ENCODE measurements around the gene KATNAL1. TPM values are rescaled to one million over a fixed set of nuclear protein-coding genes. Genes with fewer than 3 reads are reported as not detected.

Gene KATNAL1
- total RNA-seq, 3 donors from 2014 or later = 3.3 to 5.2 (median 4.0) TPM

DNA sequence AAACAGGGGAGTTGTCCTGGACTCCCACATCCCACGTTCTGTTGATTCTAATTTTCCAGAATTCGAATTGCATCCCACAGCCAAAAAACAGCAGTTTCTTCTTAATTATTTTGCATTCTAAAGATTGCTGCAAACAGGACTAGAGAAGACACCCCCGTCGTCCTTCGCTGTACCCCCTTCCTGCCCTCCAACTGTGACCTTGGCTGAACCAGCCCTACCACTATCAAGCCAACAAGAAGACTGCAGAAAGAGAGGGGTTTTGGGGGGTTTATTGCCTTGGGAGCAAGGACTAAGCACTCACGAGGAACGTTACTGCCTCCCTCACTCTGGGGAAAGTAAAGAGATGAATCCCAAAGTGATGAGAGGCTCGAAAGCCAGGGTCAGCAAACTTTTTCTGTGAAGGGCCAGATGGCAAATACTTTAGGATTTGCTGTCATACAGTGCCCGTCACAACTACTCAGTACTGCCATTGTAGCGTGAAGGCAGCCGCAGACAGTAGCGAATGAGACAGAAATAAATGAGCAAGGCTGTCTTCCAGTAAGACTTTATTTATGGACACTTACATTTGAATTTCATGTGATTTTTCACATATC is 32.5 kb upstream of the KATNAL1 start:
- no peak for DNase-seq
- peaks cover 8% of the 10 kb centered on the region for H3K36me3 Mint-ChIP-seq (ENCODE audit: insufficient read depth)
- no peak for ATAC-seq
- no peaks in the 10 kb centered on the region for H3K27me3 Mint-ChIP-seq (ENCODE audit: low read depth)
- H3K4me1 Mint-ChIP-seq (ENCODE audit: low read depth) = peaks cover 13% of the 10 kb centered on the region
- H3K9me3 Mint-ChIP-seq = no peaks in the 10 kb centered on the region
- H3K4me3 Mint-ChIP-seq = no peak overlapping the region

DNA sequence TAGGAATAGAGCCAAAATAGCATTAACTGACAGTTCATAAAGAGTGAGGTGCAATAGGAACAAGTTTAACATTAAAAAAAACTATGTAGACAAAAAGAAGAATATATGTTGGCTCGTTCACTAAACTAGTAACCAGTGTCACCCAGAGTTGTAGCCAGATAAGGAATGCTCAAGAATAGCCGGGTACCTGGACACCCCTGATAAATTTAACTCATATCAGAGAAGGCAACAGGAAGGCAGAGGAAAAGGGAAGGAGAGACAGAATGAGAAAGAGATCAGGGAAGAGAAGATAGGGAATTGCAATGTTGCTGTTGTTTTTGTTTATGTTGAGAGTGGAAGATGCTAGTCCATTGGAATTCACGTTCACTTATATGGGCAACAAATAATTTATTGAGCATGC is 31.6 kb upstream of the KATNAL1 start:
- DNase-seq = no peak
- H3K9me3 Mint-ChIP-seq = no peaks in the 10 kb centered on the region
- H3K36me3 Mint-ChIP-seq (ENCODE audit: insufficient read depth) = peaks cover 8% of the 10 kb centered on the region
- H3K4me1 Mint-ChIP-seq (ENCODE audit: low read depth) = peaks cover 11% of the 10 kb centered on the region
- no peak for ATAC-seq
- H3K4me3 Mint-ChIP-seq = no peak overlapping the region
- no peaks in the 10 kb centered on the region for H3K27me3 Mint-ChIP-seq (ENCODE audit: low read depth)

DNA sequence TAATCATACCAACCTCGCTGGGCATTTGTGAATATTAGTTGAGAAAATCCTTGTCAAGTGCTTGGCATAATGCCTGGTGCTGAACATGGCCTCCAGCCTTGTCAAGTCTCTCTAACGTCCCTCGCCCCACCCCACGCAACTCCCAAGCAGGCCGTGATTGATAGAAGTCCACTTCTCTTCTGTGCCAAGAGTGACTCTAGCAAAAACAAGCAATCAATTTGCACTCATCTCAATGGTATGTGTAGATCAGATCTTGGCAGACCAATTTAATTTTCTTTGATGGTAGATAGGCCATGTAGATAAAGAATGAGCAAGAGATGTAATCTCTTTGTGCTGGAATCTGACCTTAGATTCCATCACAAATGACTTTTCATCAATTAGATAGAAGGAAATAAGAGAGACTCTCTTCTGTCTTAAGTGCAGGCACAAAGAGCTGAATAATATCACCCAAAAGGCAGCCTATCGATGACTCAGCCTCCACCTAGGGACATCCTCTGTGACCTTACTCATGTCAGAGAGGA is 31.0 kb upstream of the KATNAL1 start:
- H3K4me3 Mint-ChIP-seq = no peak overlapping the region
- ATAC-seq = no peak
- peaks cover 9% of the 10 kb centered on the region for H3K4me1 Mint-ChIP-seq (ENCODE audit: low read depth)
- peaks cover 8% of the 10 kb centered on the region for H3K36me3 Mint-ChIP-seq (ENCODE audit: insufficient read depth)
- H3K27me3 Mint-ChIP-seq (ENCODE audit: low read depth) = no peaks in the 10 kb centered on the region
- H3K9me3 Mint-ChIP-seq = no peaks in the 10 kb centered on the region
- no peak for DNase-seq

DNA sequence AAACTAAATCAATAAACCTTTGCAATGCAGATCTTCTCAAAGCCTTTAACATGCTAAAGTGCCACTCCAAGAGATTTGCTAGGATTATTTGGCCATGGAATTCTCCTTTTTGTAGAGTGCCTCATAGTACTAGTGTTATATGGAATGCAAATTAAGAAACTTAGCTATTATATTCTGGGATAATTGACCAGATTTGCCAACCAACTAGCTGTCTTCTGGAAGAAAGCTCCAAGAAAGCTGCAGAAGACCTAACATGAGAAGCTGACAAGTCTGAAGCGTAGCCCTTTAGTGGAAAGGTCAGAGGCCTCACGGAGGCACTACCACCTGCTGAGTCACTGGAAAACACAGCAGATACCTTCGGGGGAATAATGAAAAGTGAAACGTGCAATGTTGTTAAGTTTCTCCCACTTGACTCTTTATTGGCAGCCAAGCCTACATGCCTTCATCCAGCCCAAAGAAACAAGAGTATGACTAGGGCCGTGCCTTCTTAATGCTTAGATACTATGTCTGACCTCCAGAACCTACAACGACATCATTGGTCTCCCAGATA is 29.8 kb upstream of the KATNAL1 start:
- peaks cover 8% of the 10 kb centered on the region for H3K4me1 Mint-ChIP-seq (ENCODE audit: low read depth)
- no peak for ATAC-seq
- H3K36me3 Mint-ChIP-seq (ENCODE audit: insufficient read depth) = peaks cover 3% of the 10 kb centered on the region
- no peaks in the 10 kb centered on the region for H3K9me3 Mint-ChIP-seq
- H3K4me3 Mint-ChIP-seq = no peak overlapping the region
- no peak for DNase-seq
- no peaks in the 10 kb centered on the region for H3K27me3 Mint-ChIP-seq (ENCODE audit: low read depth)

DNA sequence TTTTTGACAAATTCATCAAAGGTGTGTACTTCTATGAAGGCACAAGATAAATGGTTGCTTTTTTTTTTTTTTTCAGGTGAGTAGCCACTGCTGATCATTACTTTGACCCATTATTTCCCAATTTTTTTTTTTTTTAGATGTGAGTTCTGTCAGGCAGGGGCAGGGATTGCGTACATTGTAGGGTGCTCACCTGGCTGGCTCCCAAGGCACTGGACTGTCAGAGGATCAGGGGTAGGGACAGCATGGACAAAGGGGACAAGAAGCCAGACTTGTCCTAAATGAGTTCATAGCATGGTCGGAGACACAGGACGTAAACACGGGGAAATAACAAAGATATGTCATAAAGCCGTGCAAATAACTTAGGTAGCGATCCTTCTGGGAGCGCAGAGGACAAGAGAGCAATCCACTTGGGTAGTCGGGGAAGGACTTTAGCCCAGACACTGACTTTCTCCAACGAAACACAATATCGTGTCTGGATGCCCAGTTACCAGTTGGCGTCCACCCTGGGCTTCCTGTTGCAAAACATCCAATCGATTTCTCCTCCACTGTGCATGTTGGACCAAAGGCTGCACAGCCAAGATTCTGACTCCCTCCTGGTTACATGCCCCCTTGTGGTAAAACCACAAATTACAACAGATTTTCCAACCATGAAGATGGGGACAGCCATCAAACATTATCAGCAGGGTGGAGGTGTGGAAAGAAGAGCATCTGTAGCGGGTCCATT is 27.5 kb upstream of the KATNAL1 start:
- Mint-ChIP-seq H3K4me3 (no peak overlapping the region), H3K4me1 (ENCODE audit: low read depth) (peaks cover 8% of the 10 kb centered on the region), H3K9me3 (no peaks in the 10 kb centered on the region), H3K36me3 (ENCODE audit: insufficient read depth) (peaks cover 2% of the 10 kb centered on the region), H3K27me3 (ENCODE audit: low read depth) (no peaks in the 10 kb centered on the region)
- ATAC-seq = no peak
- no peak for DNase-seq

DNA sequence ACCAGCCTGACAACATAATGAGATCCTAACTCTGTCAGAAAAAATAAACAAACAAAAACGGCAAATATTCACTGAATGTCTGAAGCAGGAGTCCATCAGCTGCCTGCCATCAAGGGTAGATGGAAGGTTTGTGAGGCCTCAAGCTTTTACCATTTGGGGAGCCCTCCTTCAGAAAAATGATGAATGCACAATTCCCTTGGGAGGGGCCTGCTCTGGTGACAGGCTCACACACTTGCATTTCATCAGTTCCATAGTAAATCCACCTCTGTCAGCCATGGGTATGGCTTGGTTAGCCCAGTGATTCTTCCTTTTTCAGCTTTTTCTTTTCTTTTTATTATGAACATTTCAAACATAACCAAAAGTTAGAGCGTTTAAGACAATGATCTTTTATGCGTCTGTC is 26.3 kb upstream of the KATNAL1 start:
- DNase-seq = no peak
- Mint-ChIP-seq H3K4me3 (no peak overlapping the region), H3K4me1 (ENCODE audit: low read depth) (peaks cover 8% of the 10 kb centered on the region), H3K36me3 (ENCODE audit: insufficient read depth) (peaks cover 2% of the 10 kb centered on the region), H3K27me3 (ENCODE audit: low read depth) (no peaks in the 10 kb centered on the region), H3K9me3 (no peaks in the 10 kb centered on the region)
- no peak for ATAC-seq

DNA sequence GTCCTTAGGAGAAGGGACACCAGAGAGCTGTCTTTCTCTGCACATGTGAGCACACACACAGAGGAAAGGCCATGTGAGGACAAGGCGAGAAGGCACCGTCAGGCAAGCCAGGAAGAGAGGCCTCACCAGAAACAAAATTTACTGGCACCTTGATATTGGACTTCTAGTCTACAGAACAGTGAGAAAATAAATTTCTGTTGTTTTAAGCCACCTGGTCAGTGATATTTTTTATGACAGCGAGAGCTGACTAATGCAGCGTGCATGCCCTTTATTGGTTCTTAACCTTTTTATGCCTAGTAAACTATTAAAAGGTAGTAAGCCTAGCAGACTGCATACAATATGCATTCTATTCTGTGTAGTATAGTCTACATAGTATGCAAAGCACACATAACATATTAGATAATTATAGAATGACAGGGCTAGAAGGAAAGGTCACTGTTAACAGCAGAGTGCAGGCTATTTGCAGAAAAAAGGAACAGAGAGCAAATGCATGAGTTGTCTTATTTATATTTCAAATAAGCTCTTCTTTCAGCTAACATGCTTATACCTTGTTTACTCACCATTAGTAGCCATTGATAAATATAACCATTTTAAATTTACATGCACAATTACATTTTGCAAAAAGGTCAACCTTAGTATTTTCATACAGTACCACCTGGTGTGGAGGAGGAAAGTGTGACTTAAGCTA is 25.2 kb upstream of the KATNAL1 start:
- Mint-ChIP-seq H3K9me3 (no peaks in the 10 kb centered on the region), H3K4me3 (no peak overlapping the region), H3K36me3 (ENCODE audit: insufficient read depth) (peaks cover under 1% of the 10 kb centered on the region), H3K27me3 (ENCODE audit: low read depth) (no peaks in the 10 kb centered on the region), H3K4me1 (ENCODE audit: low read depth) (peaks cover 5% of the 10 kb centered on the region)
- DNase-seq (no peak), ATAC-seq (no peak)

DNA sequence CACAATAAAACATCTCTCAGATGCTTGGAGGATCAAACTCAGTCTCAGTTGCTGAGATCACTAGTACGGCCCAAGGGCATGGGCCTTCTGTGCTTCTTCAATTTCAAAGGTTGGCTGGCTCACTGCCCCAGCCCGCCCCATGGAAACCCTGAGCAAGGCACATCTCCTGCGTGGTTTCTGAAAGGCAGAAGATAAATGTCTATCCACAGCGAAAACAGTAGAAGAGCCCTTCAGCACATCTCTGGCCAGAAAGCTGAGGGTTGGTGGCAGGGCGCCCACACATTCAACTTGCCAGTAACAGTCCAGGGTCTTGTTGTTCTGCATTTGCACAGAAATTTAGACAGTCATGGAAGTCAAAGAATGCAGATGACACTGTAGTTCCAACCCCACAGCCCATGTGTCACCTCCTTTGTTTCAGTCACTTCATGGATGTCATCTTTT is 24.0 kb upstream of the KATNAL1 start:
- no peaks in the 10 kb centered on the region for H3K27me3 Mint-ChIP-seq (ENCODE audit: low read depth)
- H3K9me3 Mint-ChIP-seq = no peaks in the 10 kb centered on the region

DNA sequence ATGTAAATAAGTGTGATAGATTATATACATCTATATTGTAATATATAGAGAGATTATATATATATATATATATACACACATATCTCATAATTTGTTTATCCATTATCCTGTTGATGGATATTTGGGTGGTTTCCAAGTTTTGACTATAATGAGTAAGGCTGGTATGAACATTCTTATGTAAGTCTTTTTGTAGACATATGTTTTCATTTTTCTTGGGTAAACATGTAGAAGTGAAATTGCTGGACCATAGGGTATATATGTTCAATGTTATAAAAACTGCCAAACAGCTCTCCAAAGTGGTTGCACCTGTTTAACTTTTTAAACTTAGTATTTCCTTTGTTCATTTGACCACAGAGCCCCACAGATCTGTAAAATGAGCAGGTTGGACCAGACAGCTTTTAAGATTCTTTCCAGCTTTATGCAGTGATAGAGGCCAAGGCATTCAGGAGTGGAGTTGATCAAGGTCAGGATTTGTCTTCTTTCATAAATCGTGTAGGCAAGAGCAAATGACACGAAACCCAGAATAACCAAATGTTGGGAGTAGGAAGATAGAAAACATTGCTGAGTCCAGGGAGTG is 21.7 kb upstream of the KATNAL1 start:
- no peak for ATAC-seq
- Mint-ChIP-seq H3K4me3 (no peak overlapping the region), H3K9me3 (no peaks in the 10 kb centered on the region)

More for the DNA sequence above, 24.0 kb upstream of the KATNAL1 start:
- Mint-ChIP-seq H3K4me3 (no peak overlapping the region), H3K4me1 (ENCODE audit: low read depth) (peaks cover under 1% of the 10 kb centered on the region), H3K36me3 (ENCODE audit: insufficient read depth) (no peaks in the 10 kb centered on the region)
- no peak for ATAC-seq
- DNase-seq = no peak

DNA sequence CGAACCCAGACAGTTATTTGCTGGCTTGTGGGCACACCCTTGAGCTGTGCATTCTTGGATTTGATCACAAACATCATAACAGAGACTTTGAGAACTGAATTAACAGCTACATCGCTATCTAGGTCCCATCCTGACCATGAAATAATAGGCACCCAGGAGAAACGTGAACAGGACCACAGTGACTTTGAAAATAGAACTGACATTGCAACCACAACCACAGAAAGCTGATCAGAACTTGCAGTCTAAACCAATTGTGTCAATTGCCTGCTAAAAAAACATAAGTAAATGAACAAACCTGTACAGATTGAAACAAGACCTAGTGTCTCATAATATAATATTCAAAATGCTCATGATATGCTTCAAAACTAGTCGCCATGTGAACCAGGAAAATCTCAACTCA is 18.3 kb upstream of the KATNAL1 start:
- no peaks in the 10 kb centered on the region for H3K4me1 Mint-ChIP-seq (ENCODE audit: low read depth)
- no peak for DNase-seq
- ATAC-seq = no peak
- no peaks in the 10 kb centered on the region for H3K9me3 Mint-ChIP-seq
- H3K4me3 Mint-ChIP-seq = no peak overlapping the region
- no peaks in the 10 kb centered on the region for H3K27me3 Mint-ChIP-seq (ENCODE audit: low read depth)
- no peaks in the 10 kb centered on the region for H3K36me3 Mint-ChIP-seq (ENCODE audit: insufficient read depth)

More for the DNA sequence above, 21.7 kb upstream of the KATNAL1 start:
- H3K27me3 Mint-ChIP-seq (ENCODE audit: low read depth) = no peaks in the 10 kb centered on the region
- no peak for DNase-seq
- no peaks in the 10 kb centered on the region for H3K4me1 Mint-ChIP-seq (ENCODE audit: low read depth)
- no peaks in the 10 kb centered on the region for H3K36me3 Mint-ChIP-seq (ENCODE audit: insufficient read depth)

DNA sequence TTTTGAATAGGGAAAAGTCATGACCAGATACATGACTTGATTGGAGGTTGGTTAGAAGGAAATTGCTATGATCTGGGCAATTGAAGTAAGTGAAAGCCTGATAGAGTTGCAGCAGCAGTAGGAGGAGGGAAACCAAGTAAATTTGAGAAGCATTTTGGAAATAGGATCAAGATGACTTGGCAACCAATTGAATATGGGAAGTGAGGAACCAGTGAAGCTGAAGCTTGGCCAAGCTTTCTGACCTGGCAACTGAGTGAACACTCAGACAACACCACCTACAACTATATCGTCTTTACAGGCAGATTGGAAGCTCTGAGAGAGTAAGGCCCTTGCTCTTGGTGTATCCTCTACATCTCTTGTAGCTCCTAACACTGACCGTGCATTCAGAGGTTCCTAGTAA is 16.2 kb upstream of the KATNAL1 start:
- Mint-ChIP-seq H3K9me3 (no peaks in the 10 kb centered on the region), H3K27me3 (ENCODE audit: low read depth) (no peaks in the 10 kb centered on the region)
- no peak for DNase-seq

DNA sequence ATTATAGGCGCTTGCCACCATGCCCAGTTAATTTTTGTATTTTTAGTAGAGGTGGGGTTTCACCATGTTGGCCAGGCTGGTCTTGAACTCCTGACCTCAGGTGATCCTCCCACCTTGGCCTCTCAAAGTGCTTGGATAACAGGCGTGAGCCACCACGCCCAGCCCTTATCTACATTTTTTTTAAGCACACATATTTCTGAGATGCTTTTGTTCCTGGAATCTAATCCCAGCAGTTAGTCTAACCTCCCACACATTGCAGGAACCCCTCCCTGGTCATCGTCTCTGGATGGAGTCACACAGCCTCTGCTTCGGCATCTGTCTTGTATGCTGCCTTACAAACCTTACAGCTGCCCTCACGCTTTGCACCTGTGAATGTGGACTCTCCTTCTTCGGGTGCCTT is 15.1 kb upstream of the KATNAL1 start:
- Mint-ChIP-seq H3K4me3 (no peak overlapping the region), H3K4me1 (ENCODE audit: low read depth) (no peaks in the 10 kb centered on the region), H3K36me3 (ENCODE audit: insufficient read depth) (peaks cover 2% of the 10 kb centered on the region), H3K27me3 (ENCODE audit: low read depth) (no peaks in the 10 kb centered on the region), H3K9me3 (no peaks in the 10 kb centered on the region)
- DNase-seq = no peak
- ATAC-seq = no peak

More for the DNA sequence above, 16.2 kb upstream of the KATNAL1 start:
- peaks cover 2% of the 10 kb centered on the region for H3K36me3 Mint-ChIP-seq (ENCODE audit: insufficient read depth)
- H3K4me1 Mint-ChIP-seq (ENCODE audit: low read depth) = no peaks in the 10 kb centered on the region
- H3K4me3 Mint-ChIP-seq = no peak overlapping the region
- no peak for ATAC-seq

DNA sequence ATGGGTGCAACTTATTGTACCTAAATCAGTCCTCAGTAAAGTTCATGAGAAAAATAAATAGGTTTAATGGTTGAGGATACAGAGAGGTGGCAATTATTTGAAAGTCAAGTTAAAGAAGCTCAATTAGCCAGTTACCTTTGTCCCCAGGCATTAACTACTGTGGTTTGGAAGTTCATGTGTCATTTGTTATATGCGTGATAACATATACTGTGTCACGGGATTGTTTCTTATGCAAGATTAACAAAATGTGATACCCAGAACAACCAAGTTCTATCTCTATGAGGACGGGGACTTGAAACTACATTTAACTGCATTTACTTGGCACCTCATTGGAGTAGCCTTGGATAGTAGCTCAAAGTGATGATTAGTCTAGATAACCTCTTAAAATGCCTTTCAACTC is 13.9 kb upstream of the KATNAL1 start:
- H3K36me3 Mint-ChIP-seq (ENCODE audit: insufficient read depth) = peaks cover 2% of the 10 kb centered on the region
- DNase-seq (no peak), ATAC-seq (no peak)
- no peak overlapping the region for H3K4me3 Mint-ChIP-seq
- H3K27me3 Mint-ChIP-seq (ENCODE audit: low read depth) = no peaks in the 10 kb centered on the region
- no peaks in the 10 kb centered on the region for H3K9me3 Mint-ChIP-seq
- H3K4me1 Mint-ChIP-seq (ENCODE audit: low read depth) = no peaks in the 10 kb centered on the region

DNA sequence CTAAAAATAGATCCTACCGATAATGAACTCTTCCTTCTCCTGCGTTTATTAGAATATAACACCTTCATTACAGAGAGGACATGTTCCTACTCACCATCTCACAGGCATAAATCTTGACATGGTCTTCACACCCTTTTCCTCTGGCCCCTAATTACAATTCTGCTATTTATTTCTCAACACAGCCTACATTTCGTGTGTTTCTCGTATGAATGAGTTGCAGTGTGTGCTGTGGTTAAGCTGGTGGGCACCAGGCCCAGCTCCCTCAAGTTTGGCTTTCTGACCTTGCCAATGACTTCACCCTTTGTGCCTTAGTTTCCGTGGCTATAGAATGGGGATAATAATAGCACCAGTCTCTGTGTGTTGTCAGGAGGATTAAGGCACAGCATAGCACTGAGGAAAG is 12.3 kb upstream of the KATNAL1 start:
- H3K4me3 Mint-ChIP-seq = no peak overlapping the region
- H3K36me3 Mint-ChIP-seq (ENCODE audit: insufficient read depth) = peaks cover 2% of the 10 kb centered on the region
- ATAC-seq (no peak), DNase-seq (no peak)
- H3K4me1 Mint-ChIP-seq (ENCODE audit: low read depth) = peaks cover 3% of the 10 kb centered on the region
- H3K9me3 Mint-ChIP-seq = no peaks in the 10 kb centered on the region
- H3K27me3 Mint-ChIP-seq (ENCODE audit: low read depth) = no peaks in the 10 kb centered on the region
